ENCODE results near the gene POU3F3. TPM values are rescaled to one million over a fixed set of nuclear protein-coding genes. Genes with fewer than 3 reads are reported as not detected.

Gene POU3F3
- total RNA-seq, 2 experiments from 2014 or later, result not detected

DNA sequence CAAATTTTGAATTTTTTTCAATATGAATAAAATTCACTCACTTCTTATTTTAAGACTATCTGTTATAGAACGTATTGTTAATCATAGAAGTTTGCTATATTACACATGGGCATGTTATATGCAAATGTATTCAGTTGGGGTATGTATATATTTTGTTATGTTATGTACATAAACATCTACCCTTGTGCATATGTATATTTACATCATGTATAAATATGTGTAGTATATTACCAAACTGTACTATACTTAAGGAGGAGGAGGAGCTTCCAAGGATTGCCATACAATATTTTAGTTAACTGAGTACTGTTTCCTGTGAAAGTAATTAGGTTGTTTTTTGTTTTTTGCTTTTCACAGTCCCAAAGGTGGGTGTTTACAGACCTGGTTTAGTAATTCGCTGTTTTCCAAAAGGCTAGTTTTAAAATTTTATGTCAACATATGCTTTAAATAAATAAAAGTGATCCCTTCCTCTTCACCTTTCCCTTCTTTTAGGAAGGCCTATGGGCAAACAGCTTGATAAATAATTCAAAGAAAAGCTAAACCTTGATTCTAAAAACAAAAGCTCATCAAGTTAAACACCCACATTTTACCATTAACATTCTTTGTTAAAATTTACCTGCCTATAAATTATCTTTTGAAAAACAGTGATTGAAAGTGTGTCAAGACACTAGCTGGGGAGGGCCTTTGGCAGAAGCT, 12.9 kb upstream of the POU3F3 start:
- Mint-ChIP-seq H3K27me3 (peaks cover 62% of the 10 kb centered on the region), H3K4me3 (no peak overlapping the region), H3K9me3 (no peaks in the 10 kb centered on the region), H3K36me3 (peaks cover 1% of the 10 kb centered on the region), H3K27ac (no peak overlapping the region), H3K4me1 (peaks cover 7% of the 10 kb centered on the region)
- ATAC-seq (ENCODE audit: low read depth) (no peak), DNase-seq (no peak)
- POLR2A ChIA-PET, result no interaction called here

DNA sequence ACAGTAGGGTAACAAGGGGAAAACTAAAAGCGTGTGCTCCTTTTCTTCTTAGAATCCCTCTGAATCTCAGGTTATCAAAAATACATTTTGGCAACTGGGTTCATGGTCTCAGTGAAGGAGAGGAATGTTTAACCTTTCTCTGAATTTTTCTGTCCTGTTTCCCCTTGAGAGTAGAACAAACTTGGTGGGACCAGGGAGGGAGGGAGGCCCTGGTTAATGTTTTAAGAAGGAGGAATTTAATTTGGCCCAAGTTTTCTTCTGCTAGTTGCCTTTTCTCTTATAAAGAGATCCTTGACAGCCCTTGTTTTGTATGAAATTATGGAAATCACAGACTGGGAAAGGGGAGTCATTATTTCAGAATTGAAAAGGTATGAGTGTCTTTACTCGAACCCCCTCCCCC, 12.2 kb upstream of the POU3F3 start:
- H3K27me3 Mint-ChIP-seq, result peaks cover 67% of the 10 kb centered on the region
- POLR2A ChIA-PET, result no interaction called here
- no peak for ATAC-seq (ENCODE audit: low read depth)

DNA sequence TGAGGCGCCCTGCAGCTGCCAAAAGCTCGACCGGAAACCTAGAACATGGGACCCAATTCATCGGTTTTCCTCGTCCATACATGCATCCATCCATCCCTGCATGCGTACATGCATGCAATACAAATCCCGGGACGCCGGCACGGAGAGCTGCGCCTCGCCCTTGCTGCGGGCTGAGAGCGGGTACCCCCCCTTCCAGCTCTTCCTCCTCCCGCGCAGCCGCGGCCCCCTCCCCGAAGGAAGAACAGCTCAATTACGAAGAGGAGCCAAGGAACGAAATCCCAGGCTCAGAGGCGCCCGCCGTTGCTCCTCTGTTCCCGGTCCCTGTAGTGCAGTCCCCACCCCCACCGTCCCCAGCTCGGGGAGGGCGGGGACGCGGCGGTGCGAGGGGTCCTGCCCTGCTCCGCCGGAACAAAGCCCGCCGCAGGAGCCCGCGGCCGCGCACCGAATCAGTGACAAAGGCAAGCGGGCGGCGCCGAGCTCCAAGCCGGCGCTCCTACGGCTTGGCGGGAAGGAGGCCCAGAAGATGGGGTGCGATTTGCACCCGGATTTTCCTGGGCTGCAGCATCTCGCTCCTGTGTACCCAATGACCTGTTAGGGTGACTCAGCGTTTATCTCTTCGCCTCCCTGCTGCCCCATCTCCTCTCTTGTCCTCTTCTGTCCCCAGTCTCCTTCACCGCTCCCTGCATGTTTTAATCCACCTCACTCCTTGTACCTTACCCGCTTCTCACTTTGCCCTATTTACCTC, 8.9 kb upstream of the POU3F3 start:
- Mint-ChIP-seq H3K4me1 (peaks cover 9% of the 10 kb centered on the region), H3K27me3 (peaks cover 85% of the 10 kb centered on the region), H3K9me3 (no peaks in the 10 kb centered on the region), H3K36me3 (peaks cover 1% of the 10 kb centered on the region), H3K4me3 (peak overlapping the region; percentile 29), H3K27ac (peak overlapping the region; percentile 37)
- no peak for ATAC-seq (ENCODE audit: low read depth)
- POLR2A ChIA-PET, result no interaction called here
- no peak for DNase-seq

More for the DNA sequence above, 12.2 kb upstream of the POU3F3 start:
- Mint-ChIP-seq H3K36me3 (peaks cover 1% of the 10 kb centered on the region), H3K4me3 (no peak overlapping the region), H3K9me3 (no peaks in the 10 kb centered on the region), H3K4me1 (peaks cover 7% of the 10 kb centered on the region), H3K27ac (no peak overlapping the region)
- no peak for DNase-seq

DNA sequence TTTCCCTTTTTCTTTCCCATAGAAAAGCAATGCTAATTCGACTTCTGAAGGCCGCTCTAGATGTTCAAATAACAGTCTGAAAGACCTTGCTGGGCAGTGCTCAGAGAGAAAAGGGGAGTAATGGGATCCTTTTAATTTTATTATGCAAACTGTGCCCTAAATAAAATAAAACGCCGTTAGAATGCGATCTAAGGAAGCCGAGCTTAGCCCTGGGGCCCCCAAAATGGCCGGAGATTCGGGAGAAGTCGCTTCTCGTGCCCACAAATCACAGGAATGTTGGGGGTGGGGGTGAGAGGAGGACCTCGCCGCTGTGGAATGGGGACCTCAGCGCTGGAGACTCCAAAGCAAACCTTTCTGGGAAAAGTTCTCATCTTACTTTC, 8.4 kb upstream of the POU3F3 start:
- POLR2A ChIA-PET, result no interaction called here
- Mint-ChIP-seq H3K36me3 (peaks cover 1% of the 10 kb centered on the region), H3K4me1 (peaks cover 9% of the 10 kb centered on the region), H3K27me3 (peaks cover 87% of the 10 kb centered on the region), H3K9me3 (no peaks in the 10 kb centered on the region), H3K4me3 (peak overlapping the region; percentile 29), H3K27ac (peak overlapping the region; percentile 37)
- DNase-seq (no peak), ATAC-seq (ENCODE audit: low read depth) (no peak)

DNA sequence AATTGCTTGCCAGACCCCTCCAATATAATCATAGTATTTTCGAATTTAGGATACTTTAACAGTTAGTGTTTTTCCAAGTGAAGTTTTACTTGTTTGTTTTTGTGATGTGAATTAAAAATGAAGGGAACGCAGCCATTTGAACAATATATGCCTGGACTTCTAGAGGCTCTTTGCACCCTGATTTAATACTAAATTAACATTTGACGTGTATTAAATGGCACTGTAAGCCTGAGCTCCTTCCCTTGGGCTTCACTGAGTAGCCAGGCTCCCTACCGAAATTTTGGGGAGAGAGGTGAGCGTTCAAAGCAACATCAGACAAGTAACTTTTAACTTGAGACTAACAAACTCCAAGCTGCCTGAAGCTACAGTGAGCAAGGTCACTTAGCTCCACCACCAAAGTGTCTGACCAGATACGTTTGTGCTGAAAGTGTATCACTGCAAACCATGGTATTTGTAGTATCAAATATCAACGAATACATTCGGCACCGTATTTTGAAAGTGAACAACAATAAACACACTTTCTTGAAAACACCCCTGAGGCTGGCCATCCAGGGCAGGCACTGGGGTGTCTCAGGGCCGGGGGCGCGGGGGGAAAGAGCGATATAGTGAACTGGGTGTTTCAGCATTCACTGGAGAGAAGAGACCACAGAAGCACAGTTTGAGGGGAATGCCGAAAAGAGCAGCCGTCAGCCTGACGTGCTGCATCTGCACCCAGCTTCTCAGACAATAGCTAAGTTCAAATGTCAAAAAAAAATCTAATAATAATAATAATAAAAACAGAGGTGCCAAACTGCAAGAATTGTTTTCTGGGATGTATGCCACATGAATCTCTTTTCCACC, 7.7 kb upstream of the POU3F3 start:
- Mint-ChIP-seq H3K4me3 (no peak overlapping the region), H3K27me3 (peaks cover 87% of the 10 kb centered on the region), H3K4me1 (peaks cover 10% of the 10 kb centered on the region), H3K27ac (no peak overlapping the region), H3K9me3 (no peaks in the 10 kb centered on the region), H3K36me3 (peaks cover 1% of the 10 kb centered on the region)
- no peak for DNase-seq
- POLR2A ChIA-PET, result no interaction called here
- ATAC-seq (ENCODE audit: low read depth), result no peak

DNA sequence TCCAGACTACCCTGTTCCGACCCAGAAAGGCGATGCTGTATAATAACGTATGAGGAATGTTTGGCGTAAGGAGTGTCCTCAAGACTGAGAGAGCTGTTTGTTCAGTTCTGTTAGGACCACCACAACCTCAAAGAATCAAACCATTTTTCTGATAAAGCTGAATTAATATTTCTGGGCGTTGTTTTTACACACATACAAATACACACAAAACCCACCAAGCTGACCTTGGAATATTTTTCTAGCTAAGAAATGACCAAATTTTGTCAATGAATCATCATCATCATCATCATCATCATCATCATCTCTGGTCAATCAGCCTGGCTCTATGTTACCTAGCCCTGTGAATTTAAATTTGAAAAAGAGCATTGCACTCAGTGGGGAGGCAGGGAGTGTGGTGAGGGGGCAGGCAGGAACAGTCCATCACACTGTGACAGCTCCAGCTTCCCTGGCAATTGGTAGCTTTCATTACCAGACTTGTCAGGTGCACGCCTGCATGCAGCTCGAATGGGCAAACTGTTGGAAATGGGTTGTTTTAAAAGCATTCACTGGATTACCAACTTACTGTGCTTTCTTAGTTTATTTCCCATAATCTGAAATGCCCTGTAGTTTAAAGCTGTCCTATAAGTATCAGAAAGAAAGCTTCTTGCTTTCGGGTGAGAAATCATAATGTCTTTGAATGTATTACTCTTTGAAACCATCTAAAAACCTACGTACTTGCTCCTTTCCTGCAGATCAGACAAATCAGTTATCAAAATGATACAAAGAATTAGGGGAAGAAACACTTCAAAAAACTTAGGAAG, 6.9 kb upstream of the POU3F3 start:
- peaks cover 87% of the 10 kb centered on the region for H3K27me3 Mint-ChIP-seq
- POLR2A ChIA-PET, result no interaction called here
- no peak overlapping the region for H3K4me3 Mint-ChIP-seq
- ATAC-seq (ENCODE audit: low read depth) (no peak), DNase-seq (no peak)
- no peak overlapping the region for H3K27ac Mint-ChIP-seq
- peaks cover 11% of the 10 kb centered on the region for H3K4me1 Mint-ChIP-seq
- peaks cover 1% of the 10 kb centered on the region for H3K36me3 Mint-ChIP-seq
- H3K9me3 Mint-ChIP-seq, result no peaks in the 10 kb centered on the region

DNA sequence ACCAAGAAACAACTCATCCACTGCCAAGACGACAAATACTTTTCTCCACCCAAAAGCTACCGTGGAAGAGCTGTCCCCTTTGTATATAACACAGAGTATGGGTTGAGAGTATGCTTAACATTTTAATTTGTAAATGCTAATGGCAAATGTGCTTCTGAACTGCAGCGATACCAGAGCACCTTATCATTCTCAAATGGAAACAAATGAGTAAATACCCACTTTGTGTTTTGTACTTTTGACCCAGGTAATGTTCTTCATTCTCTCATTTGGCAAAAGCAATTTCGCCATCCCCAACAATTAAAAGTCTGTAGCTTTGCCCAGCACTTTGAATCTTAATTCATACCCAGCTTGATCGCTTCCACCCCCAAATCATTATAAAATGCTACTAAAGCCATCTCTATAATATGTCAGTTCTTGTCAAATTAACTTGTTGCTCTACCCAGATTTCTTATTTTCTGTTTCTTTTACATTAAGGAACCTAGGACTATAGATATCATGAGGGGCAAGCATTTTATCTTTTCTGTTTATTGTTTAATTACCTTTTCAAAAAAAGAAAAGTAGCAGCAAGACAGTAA, 6.2 kb upstream of the POU3F3 start:
- H3K9me3 Mint-ChIP-seq, result no peaks in the 10 kb centered on the region
- peaks cover 1% of the 10 kb centered on the region for H3K36me3 Mint-ChIP-seq
- peaks cover 85% of the 10 kb centered on the region for H3K27me3 Mint-ChIP-seq
- no peak overlapping the region for H3K27ac Mint-ChIP-seq
- H3K4me3 Mint-ChIP-seq, result no peak overlapping the region
- DNase-seq, result no peak
- ATAC-seq (ENCODE audit: low read depth), result no peak
- POLR2A ChIA-PET, result no interaction called here
- H3K4me1 Mint-ChIP-seq, result peaks cover 12% of the 10 kb centered on the region

DNA sequence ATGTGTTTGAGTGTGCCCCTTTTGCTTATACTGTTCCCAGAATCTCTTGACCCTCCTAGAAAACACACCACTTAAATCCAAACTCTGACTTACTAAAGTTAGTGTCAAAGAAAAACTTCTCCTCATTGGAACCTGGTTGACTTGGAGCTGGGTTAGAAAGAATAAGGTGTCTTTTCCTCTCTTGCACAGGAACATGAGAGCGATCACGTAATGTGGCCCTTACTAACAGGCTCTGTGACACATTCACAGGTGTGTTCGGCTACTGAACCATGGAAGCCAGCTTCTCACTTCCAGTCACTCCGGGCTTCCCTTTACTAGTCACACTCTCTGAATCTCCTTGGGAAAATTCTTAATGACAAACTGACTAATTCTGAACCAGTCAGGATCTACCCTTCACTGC, 5.4 kb upstream of the POU3F3 start:
- no peak overlapping the region for H3K4me3 Mint-ChIP-seq
- no peaks in the 10 kb centered on the region for H3K9me3 Mint-ChIP-seq
- POLR2A ChIA-PET, result no interaction called here

DNA sequence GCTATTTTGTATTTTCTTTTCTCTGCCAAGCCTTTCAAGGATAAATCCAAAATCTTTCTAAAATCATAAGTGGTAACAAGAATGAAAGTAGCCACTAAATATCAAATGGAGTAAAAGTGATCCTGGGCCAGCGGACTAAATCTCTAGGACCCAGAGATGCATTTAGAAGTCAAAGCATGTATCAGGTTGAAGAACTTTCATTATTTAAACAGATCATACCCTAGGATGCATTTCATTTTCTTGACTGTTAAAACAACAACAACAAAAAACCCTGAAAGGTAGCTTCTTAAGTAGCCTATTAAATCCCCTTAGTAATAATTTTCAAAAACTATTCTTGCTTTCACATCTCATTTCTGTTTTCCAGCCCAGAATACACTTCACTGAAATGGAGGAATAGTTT, 4.8 kb upstream of the POU3F3 start:
- Mint-ChIP-seq H3K4me1 (peaks cover 18% of the 10 kb centered on the region), H3K36me3 (peaks cover 1% of the 10 kb centered on the region), H3K27ac (no peak overlapping the region), H3K4me3 (no peak overlapping the region), H3K27me3 (peaks cover 90% of the 10 kb centered on the region), H3K9me3 (no peaks in the 10 kb centered on the region)
- DNase-seq, result no peak
- ATAC-seq (ENCODE audit: low read depth), result no peak
- POLR2A ChIA-PET, result no interaction called here

More for the DNA sequence above, 5.4 kb upstream of the POU3F3 start:
- H3K27me3 Mint-ChIP-seq, result peaks cover 90% of the 10 kb centered on the region
- H3K4me1 Mint-ChIP-seq, result peaks cover 16% of the 10 kb centered on the region
- DNase-seq (no peak), ATAC-seq (ENCODE audit: low read depth) (no peak)
- peaks cover 1% of the 10 kb centered on the region for H3K36me3 Mint-ChIP-seq
- H3K27ac Mint-ChIP-seq, result no peak overlapping the region

DNA sequence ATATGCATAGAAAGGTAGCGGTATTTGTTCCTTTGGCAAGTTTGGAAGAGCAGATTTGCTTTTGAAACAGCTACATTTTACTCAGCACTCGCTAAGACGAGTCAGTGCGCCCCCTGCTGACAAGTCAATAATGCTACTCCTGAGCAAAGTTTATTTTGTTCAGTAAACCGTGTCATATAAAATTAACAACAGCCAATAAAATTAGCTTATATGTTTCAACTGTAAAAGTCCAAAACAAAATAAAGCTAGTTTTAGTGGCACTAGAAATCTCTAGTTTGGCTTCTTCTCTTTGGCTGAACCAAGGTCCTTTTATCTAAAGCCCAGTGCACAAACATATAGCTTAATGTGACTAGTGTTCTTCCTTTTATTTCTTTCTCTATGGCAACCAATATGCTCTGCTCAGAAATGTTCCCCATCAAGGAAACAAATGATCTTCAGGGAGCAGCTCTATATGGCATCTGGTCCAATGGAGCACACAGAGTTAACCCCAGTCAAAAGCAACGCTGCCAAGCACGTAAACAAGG, 4.2 kb upstream of the POU3F3 start:
- Mint-ChIP-seq H3K4me3 (no peak overlapping the region), H3K4me1 (peaks cover 21% of the 10 kb centered on the region), H3K36me3 (no peaks in the 10 kb centered on the region), H3K27me3 (peaks cover 92% of the 10 kb centered on the region), H3K27ac (no peak overlapping the region), H3K9me3 (no peaks in the 10 kb centered on the region)
- ATAC-seq (ENCODE audit: low read depth), result no peak
- peak; percentile 67 for DNase-seq
- POLR2A ChIA-PET, result interaction anchor here (1.1 kb wide), 1 partner anchor 18 kb away, joined by 3 read pairs; no protein-coding TSS in a partner anchor

DNA sequence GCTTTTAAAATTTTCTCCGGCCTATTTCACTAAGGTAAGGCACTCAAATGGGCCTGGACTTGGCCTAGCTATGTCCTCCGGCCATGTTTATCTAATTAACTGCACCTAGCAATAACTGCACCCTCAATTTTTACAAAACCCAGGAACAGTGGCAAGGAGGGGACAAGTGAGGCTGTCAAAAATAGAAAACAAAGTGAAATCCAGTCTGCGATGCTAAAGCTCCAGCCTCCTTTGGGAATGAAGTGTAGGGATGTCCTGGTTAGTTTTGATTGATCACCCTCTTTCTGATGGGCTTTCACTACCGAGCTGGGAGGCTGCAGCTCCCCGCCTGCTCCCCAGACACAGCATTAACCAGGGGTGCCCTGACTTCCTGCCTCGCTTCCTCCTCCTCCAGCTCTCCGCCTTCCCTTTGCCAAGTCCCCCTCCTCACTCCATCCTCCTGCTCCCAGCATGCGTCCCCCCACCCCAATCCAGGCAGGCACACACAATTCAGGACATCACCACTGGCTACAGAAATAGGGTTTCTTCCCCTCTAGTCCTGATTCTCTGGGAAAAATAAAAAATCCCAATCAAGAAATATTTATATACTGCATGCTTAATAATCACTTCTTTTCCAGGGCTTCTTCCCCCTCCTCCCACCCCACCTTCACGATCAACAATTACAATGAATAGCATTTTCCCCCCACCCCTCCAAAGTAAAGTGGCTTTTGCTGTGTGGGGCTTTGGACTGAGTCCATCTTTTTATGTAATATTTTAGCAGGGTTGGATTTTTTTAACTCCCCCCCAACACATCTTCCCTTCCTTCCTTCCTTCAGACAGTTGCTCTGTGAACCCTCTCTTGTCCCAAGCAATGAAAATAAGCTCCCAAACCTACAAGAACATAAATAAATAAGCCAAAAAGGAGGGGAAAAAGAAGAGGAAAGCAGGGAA, 3.3 kb upstream of the POU3F3 start:
- Mint-ChIP-seq H3K27me3 (peaks cover 86% of the 10 kb centered on the region), H3K4me1 (peaks cover 20% of the 10 kb centered on the region), H3K27ac (peak overlapping the region; percentile 15), H3K4me3 (no peak overlapping the region), H3K9me3 (no peaks in the 10 kb centered on the region), H3K36me3 (no peaks in the 10 kb centered on the region)
- POLR2A ChIA-PET, result interaction anchor here (1.1 kb wide), 1 partner anchor 18 kb away, joined by 3 read pairs; no protein-coding TSS in a partner anchor
- ATAC-seq (ENCODE audit: low read depth), result no peak
- DNase-seq, result no peak
